Uterus (tissue), 4 donors: ENCODE results near the gene DTNBP1. TPM values are rescaled to one million over a fixed set of nuclear protein-coding genes. Genes with fewer than 3 reads are reported as not detected.

Experiments used
- DNase-seq, 2 donors: peaks; one replicate each; pipeline ENCODE4 v3.0.0-alpha.2; 2019 to 2020
- H3K27ac ChIP-seq, 2 donors: fragments of 200-600 bp; sonication (generic); 1 replicate in 1 of 2; 2 replicates in 1 of 2; pipeline ENCODE4 v1.5.1; 2016 to 2018
- H3K27me3 ChIP-seq, 2 donors: fragments of 200-600 bp; sonication (generic); one replicate each; pipeline ENCODE4 v1.5.1; 2018 to 2019; ENCODE audit warnings: control low read depth in 1 of 2
- H3K36me3 ChIP-seq, 2 donors: fragments of 200-600 bp; sonication (generic); one replicate each; pipeline ENCODE4 v1.5.1; 2019; ENCODE audit warnings: control low read depth in 1 of 2
- H3K4me1 ChIP-seq, 2 donors: fragments of 200-600 bp; sonication (generic); one replicate each; pipeline ENCODE4 v1.5.1; 2018 to 2019; ENCODE audit warnings: control low read depth in 1 of 2
- H3K4me3 ChIP-seq, 2 donors: fragments of 200-600 bp; sonication (generic); 1 replicate in 1 of 2; 2 replicates in 1 of 2; pipeline ENCODE4 v1.5.1; 2018 to 2019; ENCODE audit warnings: mild to moderate bottlenecking in 1 of 2
- H3K9me3 ChIP-seq, 2 donors: fragments of 200-600 bp; sonication (generic); one replicate each; pipeline ENCODE4 v1.5.1; 2019; ENCODE audit warnings: control low read depth in 1 of 2
- POLR2A ChIP-seq, 2 donors: fragments of 450-650 bp; IDR thresholded peaks; one replicate each; pipeline ENCODE4 v1.6.1; 2016; ENCODE audit warnings: antibody characterized with exemption in 2 of 2, mild to moderate bottlenecking in 1 of 2, moderate library complexity in 1 of 2
- intact Hi-C: fragments of 100-400 bp; cut with DNase I; formaldehyde crosslinking; loops from one replicate; pipeline ENCODE4 v1.15.1; 2023; ENCODE audit warnings: low total_unique reads
- total RNA-seq, 4 donors: library from RNA; depleted of rRNA in 3 of 4; stranded (reverse); fragments of >200 nt in 3 of 4; gene quantifications; one replicate each; pipeline versions ENCODE4 v1.1.0 to v1.2.4, GENCODE V29; 2014 to 2023
- TF ChIP-seq, protein P1 (sequence below), 4 experiments: fragments of 200-600 bp in 2 of 4; fragments of 450-650 bp in 2 of 4; sonication (generic) in 2 of 4; IDR thresholded peaks; one replicate each; pipeline ENCODE4 v1.5.1; 2016 to 2019; ENCODE audit warnings: antibody characterized with exemption in 4 of 4, mild to moderate bottlenecking in 2 of 4, moderate library complexity in 1 of 4
- donor health status: DM: yes; HTN: yes; CAD: no.

DTNBP1 gene
- total RNA-seq, 4 donors from 2014 or later = 1.8 to 19.8 (median 9.0) TPM; not detected in 1

DNA sequence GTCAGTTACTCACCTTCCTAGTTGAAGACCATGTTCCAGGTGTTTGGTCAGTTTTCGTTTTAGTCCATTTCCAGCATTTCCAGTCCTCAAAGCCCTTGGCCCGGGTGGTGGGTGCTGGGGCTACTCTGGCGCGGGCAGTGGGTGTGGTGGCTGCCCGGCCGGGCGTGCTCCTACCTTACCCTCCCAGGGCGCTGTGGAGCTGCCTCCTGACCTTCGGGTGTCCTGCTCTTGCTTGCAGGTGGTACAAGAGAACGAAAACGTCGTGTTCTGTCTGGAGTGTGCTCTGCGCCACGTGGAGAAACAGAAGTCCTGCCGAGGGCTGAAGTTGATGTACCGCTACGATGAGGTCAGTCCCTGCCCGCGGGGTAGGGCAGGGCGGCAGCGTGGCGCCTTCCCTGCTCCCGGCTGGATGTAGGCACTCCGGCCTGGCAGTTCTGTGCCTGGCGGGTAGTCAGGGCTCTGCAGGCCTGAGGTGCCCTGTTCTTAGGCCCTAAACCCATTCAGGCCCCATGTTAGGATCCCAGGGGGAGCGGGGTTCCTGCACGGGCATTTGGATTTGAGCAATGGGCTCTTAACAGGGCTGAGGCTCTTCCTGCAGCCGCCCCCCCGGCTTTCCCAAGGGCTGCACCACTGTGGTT lies 145.8 kb downstream of the DTNBP1 start:
- Histone ChIP-seq H3K9me3 (no peaks in the 10 kb centered on the region), H3K27me3 (no peaks in the 10 kb centered on the region), H3K27ac (no peak overlapping the region), H3K36me3 (no peaks in the 10 kb centered on the region), H3K4me1 (no peaks in the 10 kb centered on the region), H3K4me3 (no peak overlapping the region)
- no peak for DNase-seq
- intact Hi-C loops = no loop called here
- no peak for TF ChIP-seq POLR2A (IDR thresholded peaks at IDR 0.05)
- TF ChIP-seq, protein P1, sequence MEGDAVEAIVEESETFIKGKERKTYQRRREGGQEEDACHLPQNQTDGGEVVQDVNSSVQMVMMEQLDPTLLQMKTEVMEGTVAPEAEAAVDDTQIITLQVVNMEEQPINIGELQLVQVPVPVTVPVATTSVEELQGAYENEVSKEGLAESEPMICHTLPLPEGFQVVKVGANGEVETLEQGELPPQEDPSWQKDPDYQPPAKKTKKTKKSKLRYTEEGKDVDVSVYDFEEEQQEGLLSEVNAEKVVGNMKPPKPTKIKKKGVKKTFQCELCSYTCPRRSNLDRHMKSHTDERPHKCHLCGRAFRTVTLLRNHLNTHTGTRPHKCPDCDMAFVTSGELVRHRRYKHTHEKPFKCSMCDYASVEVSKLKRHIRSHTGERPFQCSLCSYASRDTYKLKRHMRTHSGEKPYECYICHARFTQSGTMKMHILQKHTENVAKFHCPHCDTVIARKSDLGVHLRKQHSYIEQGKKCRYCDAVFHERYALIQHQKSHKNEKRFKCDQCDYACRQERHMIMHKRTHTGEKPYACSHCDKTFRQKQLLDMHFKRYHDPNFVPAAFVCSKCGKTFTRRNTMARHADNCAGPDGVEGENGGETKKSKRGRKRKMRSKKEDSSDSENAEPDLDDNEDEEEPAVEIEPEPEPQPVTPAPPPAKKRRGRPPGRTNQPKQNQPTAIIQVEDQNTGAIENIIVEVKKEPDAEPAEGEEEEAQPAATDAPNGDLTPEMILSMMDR (IDR thresholded peaks at IDR 0.05) = no peak

DNA sequence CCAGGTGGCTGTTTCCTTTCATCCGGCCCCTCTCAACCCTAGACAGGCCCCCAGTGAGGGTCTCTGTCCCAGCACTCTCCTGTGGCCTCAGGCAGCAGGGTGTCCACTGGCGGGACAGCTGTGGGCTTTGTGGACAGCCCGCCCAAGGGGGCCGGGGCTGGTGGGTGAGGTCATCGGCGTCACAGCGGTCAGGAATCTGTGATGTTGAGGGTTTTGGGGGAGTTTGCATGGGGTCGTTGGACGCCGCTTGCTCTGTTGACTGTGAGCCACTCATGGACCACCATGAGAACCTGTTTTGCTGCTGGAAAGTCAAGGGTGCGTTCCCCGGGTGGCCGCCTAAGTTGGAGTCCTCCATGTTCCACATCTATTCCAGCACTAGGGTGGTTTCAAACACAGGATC lies 146.4 kb downstream of the DTNBP1 start:
- intact Hi-C loops = no loop called here
- Histone ChIP-seq H3K27ac (no peak overlapping the region), H3K36me3 (no peaks in the 10 kb centered on the region), H3K27me3 (no peaks in the 10 kb centered on the region), H3K9me3 (no peaks in the 10 kb centered on the region), H3K4me1 (no peaks in the 10 kb centered on the region), H3K4me3 (no peak overlapping the region)
- no peak for DNase-seq
- TF ChIP-seq POLR2A (IDR thresholded peaks at IDR 0.05) = no peak
- TF ChIP-seq, protein P1 (IDR thresholded peaks at IDR 0.05) = no peak

DNA sequence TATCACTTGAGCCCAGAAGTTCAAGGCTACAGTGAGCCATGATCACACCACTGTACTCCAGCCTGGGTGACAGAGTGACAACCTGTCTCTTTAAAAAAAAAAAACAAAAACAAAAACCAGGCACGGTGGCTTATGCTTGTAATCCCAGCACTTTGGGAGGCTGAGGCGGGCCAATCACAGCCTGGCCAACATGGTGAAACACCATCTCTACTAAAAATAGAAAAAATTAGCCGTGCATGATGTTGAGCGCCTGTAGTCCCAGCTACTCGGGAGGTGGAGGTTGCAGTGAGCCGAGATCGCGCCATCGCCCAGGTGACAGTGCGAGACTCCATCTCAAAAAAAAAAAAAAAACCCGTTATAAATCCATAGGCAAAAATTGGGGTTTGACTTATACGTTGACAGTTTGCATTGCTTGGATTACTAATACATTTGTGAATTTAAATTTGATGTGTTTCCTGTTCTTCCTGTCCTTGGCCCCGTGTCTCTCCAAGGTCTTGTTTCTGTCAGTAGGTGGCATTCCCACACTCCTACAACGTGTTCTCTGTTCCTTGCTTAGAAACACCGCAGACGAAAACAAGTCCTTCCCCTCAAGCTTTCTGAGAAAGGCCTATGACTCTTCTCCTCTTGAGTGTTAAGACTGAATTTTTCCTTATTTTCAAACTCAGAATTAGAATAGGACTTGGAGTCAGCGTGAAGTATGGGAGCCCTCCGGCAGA lies 147.0 kb downstream of the DTNBP1 start:
- Histone ChIP-seq H3K4me1 (no peaks in the 10 kb centered on the region), H3K4me3 (no peak overlapping the region), H3K27me3 (no peaks in the 10 kb centered on the region), H3K9me3 (no peaks in the 10 kb centered on the region), H3K36me3 (no peaks in the 10 kb centered on the region), H3K27ac (no peak overlapping the region)
- DNase-seq = no peak
- intact Hi-C loops = no loop called here
- TF ChIP-seq, protein P1 (IDR thresholded peaks at IDR 0.05) = no peak
- no peak for TF ChIP-seq POLR2A (IDR thresholded peaks at IDR 0.05)

DNA sequence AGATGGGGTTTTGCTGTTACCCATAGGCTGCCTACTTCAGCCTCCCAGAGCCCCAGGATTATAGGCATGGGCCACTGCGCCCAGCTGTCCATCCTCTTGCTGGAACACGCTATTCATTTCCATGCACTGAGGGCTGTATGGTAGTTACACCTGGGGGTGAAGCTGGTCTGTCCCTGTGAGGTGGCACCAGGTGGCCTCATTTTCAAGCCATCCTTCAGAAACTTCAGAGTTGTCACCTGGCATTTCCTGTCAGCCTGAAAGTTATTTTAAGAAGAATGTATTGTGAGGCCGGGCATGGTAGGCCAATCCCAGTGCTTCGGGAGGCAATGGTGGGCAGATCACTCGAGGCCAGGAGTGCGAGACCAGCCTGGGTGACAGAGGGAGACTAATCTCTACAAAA lies 147.6 kb downstream of the DTNBP1 start:
- Histone ChIP-seq H3K27me3 (no peaks in the 10 kb centered on the region), H3K36me3 (no peaks in the 10 kb centered on the region), H3K9me3 (no peaks in the 10 kb centered on the region), H3K4me3 (no peak overlapping the region), H3K4me1 (no peaks in the 10 kb centered on the region), H3K27ac (no peak overlapping the region)
- TF ChIP-seq POLR2A (IDR thresholded peaks at IDR 0.05) = no peak
- TF ChIP-seq, protein P1 (IDR thresholded peaks at IDR 0.05) = no peak
- intact Hi-C loops = no loop called here
- DNase-seq = no peak
